ENCODE data around the gene DET1. TPM values are rescaled to one million over a fixed set of nuclear protein-coding genes. Genes with fewer than 3 reads are reported as not detected.

The DET1 gene
- total RNA-seq, 2 experiments from 2014 or later, result 1.8 to 2.4 TPM

GRCh38 chr15:88504445-88504844 lies 42.0 kb downstream of the DET1 start:
- Mint-ChIP-seq H3K4me1 (no peaks in the 10 kb centered on the region), H3K27ac (no peak overlapping the region), H3K4me3 (no peak overlapping the region), H3K27me3 (no peaks in the 10 kb centered on the region), H3K36me3 (no peaks in the 10 kb centered on the region), H3K9me3 (ENCODE audit: low read depth) (no peaks in the 10 kb centered on the region)
- ATAC-seq (no peak), DNase-seq (no peak)
- CTCF ChIA-PET, result no interaction called here

DNA sequence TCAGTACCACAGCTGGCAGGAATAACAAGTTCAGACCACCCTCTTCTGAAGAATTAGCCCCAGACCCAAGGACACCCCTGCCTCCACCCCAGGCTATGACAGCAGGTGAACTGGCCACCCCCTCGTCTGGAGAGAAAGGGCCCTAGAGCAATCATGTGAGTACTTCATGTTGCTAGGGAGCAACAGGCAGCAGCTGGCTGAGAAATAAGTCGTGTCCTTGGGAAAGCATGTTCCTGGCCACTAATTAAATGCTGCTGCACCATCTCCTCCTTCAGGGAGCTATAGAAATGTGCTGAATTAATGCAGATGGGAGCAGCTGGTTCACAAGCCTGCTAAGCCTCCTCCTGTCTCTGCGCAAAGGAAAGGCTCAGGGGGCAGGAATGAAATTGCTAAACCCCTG lies 47.5 kb downstream of the DET1 start:
- no peaks in the 10 kb centered on the region for H3K9me3 Mint-ChIP-seq (ENCODE audit: low read depth)
- no peaks in the 10 kb centered on the region for H3K4me1 Mint-ChIP-seq
- H3K27me3 Mint-ChIP-seq, result no peaks in the 10 kb centered on the region
- H3K4me3 Mint-ChIP-seq, result no peak overlapping the region
- CTCF ChIA-PET, result no interaction called here
- H3K36me3 Mint-ChIP-seq, result no peaks in the 10 kb centered on the region
- ATAC-seq (no peak), DNase-seq (no peak)
- H3K27ac Mint-ChIP-seq, result no peak overlapping the region

DNA sequence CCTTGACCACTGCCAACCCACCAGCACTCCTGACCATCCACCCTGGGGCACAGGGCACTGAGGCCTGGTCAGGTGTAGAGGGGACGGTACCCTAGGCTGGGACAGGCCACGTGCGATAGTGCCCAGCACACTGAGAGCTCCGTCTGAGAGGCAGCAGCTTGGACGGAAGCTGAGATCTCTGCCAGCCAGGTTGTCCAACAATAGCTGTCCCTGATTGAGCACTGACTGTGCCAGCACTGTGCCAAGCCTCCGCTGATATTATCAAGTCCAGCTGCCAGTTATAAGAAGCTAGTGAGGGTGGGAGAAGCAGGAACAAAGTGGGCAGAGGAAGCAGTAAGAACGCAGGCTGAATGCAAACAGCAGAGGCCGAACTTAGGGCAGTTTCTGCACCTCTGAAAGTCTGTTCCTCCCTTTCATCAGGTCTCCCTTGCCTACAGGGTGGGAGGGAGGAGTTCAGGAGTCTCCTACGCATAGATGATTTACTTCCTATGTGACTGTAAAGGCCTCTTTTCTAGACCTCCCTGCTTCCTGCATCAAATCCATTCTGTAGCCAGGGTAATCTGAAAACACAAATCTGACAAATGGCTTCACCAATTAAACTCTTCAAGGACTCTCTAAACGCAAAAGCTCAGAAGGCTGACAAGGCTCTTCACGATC lies 49.2 kb downstream of the DET1 start:
- no peak overlapping the region for H3K27ac Mint-ChIP-seq
- H3K4me3 Mint-ChIP-seq, result no peak overlapping the region
- H3K27me3 Mint-ChIP-seq, result no peaks in the 10 kb centered on the region
- no peaks in the 10 kb centered on the region for H3K4me1 Mint-ChIP-seq
- H3K9me3 Mint-ChIP-seq (ENCODE audit: low read depth), result no peaks in the 10 kb centered on the region
- no peak for DNase-seq
- ATAC-seq, result no peak
- CTCF ChIA-PET, result interaction anchor here (0.6 kb wide), 1 partner anchor 1160 kb away, joined by 3 read pairs; no protein-coding TSS in a partner anchor
- no peaks in the 10 kb centered on the region for H3K36me3 Mint-ChIP-seq

- no peak overlapping the region for H3K27ac Mint-ChIP-seq
- no peaks in the 10 kb centered on the region for H3K4me1 Mint-ChIP-seq
- H3K27me3 Mint-ChIP-seq, result no peaks in the 10 kb centered on the region
- no peak overlapping the region for H3K4me3 Mint-ChIP-seq
- CTCF ChIA-PET, result no interaction called here
- DNase-seq, result no peak
- H3K36me3 Mint-ChIP-seq, result no peaks in the 10 kb centered on the region
- no peak for ATAC-seq
- no peaks in the 10 kb centered on the region for H3K9me3 Mint-ChIP-seq (ENCODE audit: low read depth)
Observed at GRCh38 chr15:88493844-88494243, 52.6 kb downstream of the DET1 start.

- H3K9me3 Mint-ChIP-seq (ENCODE audit: low read depth), result no peaks in the 10 kb centered on the region
- DNase-seq (no peak), ATAC-seq (no peak)
- CTCF ChIA-PET, result no interaction called here
- H3K36me3 Mint-ChIP-seq, result no peaks in the 10 kb centered on the region
- no peak overlapping the region for H3K4me3 Mint-ChIP-seq
- H3K4me1 Mint-ChIP-seq, result no peaks in the 10 kb centered on the region
- no peak overlapping the region for H3K27ac Mint-ChIP-seq
- H3K27me3 Mint-ChIP-seq, result no peaks in the 10 kb centered on the region
Observed at GRCh38 chr15:88491158-88491557, 55.3 kb downstream of the DET1 start.

- Mint-ChIP-seq H3K4me1 (no peaks in the 10 kb centered on the region), H3K36me3 (no peaks in the 10 kb centered on the region), H3K27me3 (no peaks in the 10 kb centered on the region), H3K27ac (no peak overlapping the region), H3K4me3 (no peak overlapping the region), H3K9me3 (ENCODE audit: low read depth) (no peaks in the 10 kb centered on the region)
- CTCF ChIA-PET, result no interaction called here
- DNase-seq, result no peak
- ATAC-seq, result no peak
Observed at GRCh38 chr15:88490036-88490435, 56.4 kb downstream of the DET1 start.

- no peak overlapping the region for H3K27ac Mint-ChIP-seq
- H3K9me3 Mint-ChIP-seq (ENCODE audit: low read depth), result no peaks in the 10 kb centered on the region
- H3K4me3 Mint-ChIP-seq, result no peak overlapping the region
- no peak for DNase-seq
- no peaks in the 10 kb centered on the region for H3K27me3 Mint-ChIP-seq
- no peaks in the 10 kb centered on the region for H3K4me1 Mint-ChIP-seq
- CTCF ChIA-PET, result no interaction called here
- ATAC-seq, result no peak
- no peaks in the 10 kb centered on the region for H3K36me3 Mint-ChIP-seq
Observed at GRCh38 chr15:88489321-88489720, 57.2 kb downstream of the DET1 start.

GRCh38 chr15:88487796-88488523 lies 58.5 kb downstream of the DET1 start:
- Mint-ChIP-seq H3K9me3 (ENCODE audit: low read depth) (no peaks in the 10 kb centered on the region), H3K27me3 (no peaks in the 10 kb centered on the region), H3K4me3 (no peak overlapping the region), H3K36me3 (no peaks in the 10 kb centered on the region), H3K4me1 (no peaks in the 10 kb centered on the region), H3K27ac (no peak overlapping the region)
- no peak for DNase-seq
- CTCF ChIA-PET, result no interaction called here
- ATAC-seq, result no peak

GRCh38 chr15:88487178-88487795 lies 59.2 kb downstream of the DET1 start:
- DNase-seq (no peak), ATAC-seq (no peak)
- Mint-ChIP-seq H3K9me3 (ENCODE audit: low read depth) (no peaks in the 10 kb centered on the region), H3K27ac (peak overlapping the region; percentile 5), H3K27me3 (no peaks in the 10 kb centered on the region), H3K4me3 (no peak overlapping the region), H3K36me3 (no peaks in the 10 kb centered on the region), H3K4me1 (no peaks in the 10 kb centered on the region)
- CTCF ChIA-PET, result no interaction called here

DNA sequence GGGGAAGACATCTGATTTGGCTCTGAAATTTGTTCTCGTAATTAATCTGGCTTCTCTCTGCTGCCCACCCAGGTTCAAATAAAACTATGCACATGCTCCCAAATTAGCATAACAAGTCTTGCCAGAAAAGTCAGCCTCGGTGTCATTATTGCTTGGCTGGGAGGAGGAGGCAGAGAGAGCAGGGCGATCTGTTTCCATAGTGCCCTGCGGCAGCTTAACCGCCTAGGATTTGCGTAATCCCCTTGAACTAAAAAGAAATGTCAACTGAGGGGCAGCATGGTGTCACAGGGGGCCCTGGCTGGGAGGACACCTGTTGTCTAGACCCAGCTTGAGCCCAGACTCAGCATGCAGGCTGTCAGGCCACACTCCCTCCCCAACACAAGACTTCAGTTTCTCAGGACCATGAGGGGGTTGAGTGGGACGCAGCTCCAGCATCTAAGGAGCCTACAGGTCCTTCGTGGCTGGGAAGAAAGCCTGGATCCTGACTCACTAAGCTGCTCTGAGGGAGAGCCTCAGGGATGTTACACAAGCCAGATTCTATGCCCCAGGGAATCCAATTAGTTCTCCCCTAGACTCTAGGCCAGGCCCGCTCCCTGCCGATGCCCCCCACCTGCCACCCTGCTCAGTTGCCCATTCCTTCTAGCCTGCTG lies 61.7 kb downstream of the DET1 start:
- no peak overlapping the region for H3K4me3 Mint-ChIP-seq
- DNase-seq, result no peak
- H3K27ac Mint-ChIP-seq, result no peak overlapping the region
- H3K4me1 Mint-ChIP-seq, result no peaks in the 10 kb centered on the region
- CTCF ChIA-PET, result no interaction called here
- no peaks in the 10 kb centered on the region for H3K27me3 Mint-ChIP-seq
- no peaks in the 10 kb centered on the region for H3K36me3 Mint-ChIP-seq
- H3K9me3 Mint-ChIP-seq (ENCODE audit: low read depth), result no peaks in the 10 kb centered on the region
- no peak for ATAC-seq

DNA sequence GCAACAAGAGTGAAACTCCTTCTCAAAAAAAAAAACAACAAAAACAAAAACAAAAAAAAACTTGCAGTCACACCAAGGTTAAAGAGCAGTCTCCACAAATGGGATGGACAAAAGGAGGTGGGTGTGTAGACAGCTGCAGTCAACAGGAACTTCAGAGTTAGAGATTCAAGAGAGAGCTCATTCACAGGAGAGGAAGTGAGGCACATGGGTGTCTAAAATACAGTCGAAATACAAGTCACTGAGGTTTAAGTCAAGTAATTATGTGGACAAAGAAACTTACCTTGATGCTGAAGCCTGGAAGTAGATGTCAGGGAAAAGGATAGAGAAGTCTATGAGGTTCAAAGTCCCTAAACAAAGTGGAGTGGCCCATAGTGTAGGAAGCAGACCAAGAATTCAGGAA lies 64.2 kb downstream of the DET1 start:
- CTCF ChIA-PET, result interaction anchor here (1.3 kb wide), 1 partner anchor 24 kb away, joined by 3 read pairs; no protein-coding TSS in a partner anchor
- Mint-ChIP-seq H3K27me3 (no peaks in the 10 kb centered on the region), H3K9me3 (ENCODE audit: low read depth) (no peaks in the 10 kb centered on the region), H3K36me3 (peaks cover 7% of the 10 kb centered on the region), H3K4me1 (no peaks in the 10 kb centered on the region), H3K4me3 (no peak overlapping the region), H3K27ac (no peak overlapping the region)
- DNase-seq, result no peak
- ATAC-seq, result no peak

DNA sequence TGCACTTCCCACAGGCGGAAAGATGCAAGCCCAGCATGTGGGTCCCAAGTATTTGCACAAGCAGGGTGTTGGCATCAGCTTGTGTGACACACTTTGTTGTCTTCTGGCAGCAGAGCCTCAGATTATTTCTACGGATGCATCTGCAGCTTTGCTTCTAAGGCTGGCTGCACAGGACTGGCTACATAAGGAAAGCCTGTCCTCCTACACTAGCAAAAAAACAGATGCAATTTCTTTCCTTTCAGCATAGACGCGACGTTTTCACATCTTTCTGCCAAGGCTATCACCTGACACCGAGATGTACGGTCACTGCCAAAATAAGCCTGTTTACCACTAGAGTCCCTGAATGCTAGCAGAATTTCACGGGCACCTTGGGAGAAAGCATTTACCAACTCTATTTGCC lies 65.5 kb downstream of the DET1 start:
- H3K27ac Mint-ChIP-seq, result no peak overlapping the region
- CTCF ChIA-PET, result no interaction called here
- H3K27me3 Mint-ChIP-seq, result no peaks in the 10 kb centered on the region
- no peaks in the 10 kb centered on the region for H3K9me3 Mint-ChIP-seq (ENCODE audit: low read depth)
- DNase-seq, result no peak
- H3K4me3 Mint-ChIP-seq, result no peak overlapping the region
- H3K36me3 Mint-ChIP-seq, result peaks cover 13% of the 10 kb centered on the region
- H3K4me1 Mint-ChIP-seq, result no peaks in the 10 kb centered on the region
- no peak for ATAC-seq

DNA sequence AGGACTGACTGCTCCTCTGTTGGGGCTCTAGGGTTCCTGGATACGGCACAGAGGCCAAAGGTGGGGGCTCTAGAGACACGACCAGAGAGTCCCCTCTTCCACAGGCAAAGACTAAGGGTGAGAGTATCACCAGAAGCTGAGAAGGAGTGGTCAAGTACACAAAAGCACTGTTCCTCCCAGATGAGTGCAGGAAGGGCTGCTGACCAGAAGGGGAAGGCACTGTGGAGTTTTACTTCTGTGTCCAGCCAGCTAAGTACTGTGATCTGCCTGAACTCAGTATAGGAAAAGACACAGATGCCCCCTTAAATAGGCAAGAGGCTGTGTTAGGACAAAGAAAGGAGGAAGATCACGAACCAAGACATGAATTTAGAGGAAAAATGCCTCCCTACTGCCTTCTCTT lies 67.3 kb downstream of the DET1 start:
- Mint-ChIP-seq H3K4me1 (no peaks in the 10 kb centered on the region), H3K27me3 (no peaks in the 10 kb centered on the region), H3K4me3 (no peak overlapping the region), H3K27ac (no peak overlapping the region), H3K36me3 (peaks cover 14% of the 10 kb centered on the region), H3K9me3 (ENCODE audit: low read depth) (no peaks in the 10 kb centered on the region)
- CTCF ChIA-PET, result no interaction called here
- DNase-seq (no peak), ATAC-seq (no peak)

- no peak overlapping the region for H3K27ac Mint-ChIP-seq
- no peaks in the 10 kb centered on the region for H3K9me3 Mint-ChIP-seq (ENCODE audit: low read depth)
- ATAC-seq (no peak), DNase-seq (no peak)
- no peaks in the 10 kb centered on the region for H3K4me1 Mint-ChIP-seq
- H3K4me3 Mint-ChIP-seq, result no peak overlapping the region
- peaks cover 14% of the 10 kb centered on the region for H3K36me3 Mint-ChIP-seq
- CTCF ChIA-PET, result interaction anchor here (1.3 kb wide), 1 partner anchor 10 kb away, joined by 3 read pairs; the partner anchor contains the start of gene MRPS11
- no peaks in the 10 kb centered on the region for H3K27me3 Mint-ChIP-seq
Observed at GRCh38 chr15:88477904-88478303, 68.6 kb downstream of the DET1 start.
